HCT116 (cell line): ENCODE results near the gene CYP3A7. TPM values are rescaled to one million over a fixed set of nuclear protein-coding genes. Genes with fewer than 3 reads are reported as not detected.

ENCODE experiments used
- ATAC-seq: fragments of 200-7000 bp; cut with Tn5 transposase; 2 replicates; pipeline ENCODE4 v1.9.1; 2020; ENCODE audit warnings: mild to moderate bottlenecking, moderate library complexity
- BruUV-seq: library from RNA; stranded (reverse); fragments of 400-500 nt; replicated peaks from 2 replicates; lab custom pipeline; 2021; lab: Mats Ljungman, UMichigan
- CTCF ChIA-PET: fragments of 300-600 bp; sonication (Branson Sonifier 250); formaldehyde crosslinking; loops from one replicate; lab custom pipeline; 2021; ENCODE audit warnings: antibody characterized with exemption; lab: Charles Lee
- POLR2A ChIA-PET: fragments of 300-600, 350-600 bp; sonication (Branson Sonifier 250); formaldehyde crosslinking; loops from one replicate; lab custom pipeline; 2021; ENCODE audit warnings: antibody characterized with exemption; lab: Charles Lee
- RAD21 ChIA-PET, 2 experiments: fragments of 300-600 bp; sonication (Branson Sonifier 250); formaldehyde crosslinking; loops; one replicate each; lab custom pipeline; 2023; ENCODE audit warnings: low total read pairs in 2 of 2; ENCODE audit not compliant: uncharacterized antibody in 2 of 2, unreplicated experiment in 2 of 2, low non-redundant PET in 1 of 2; lab: Charles Lee
- DNase-seq: peaks from one replicate; pipeline ENCODE4 v3.0.0-alpha.2; 2010; ENCODE audit warnings: low read depth, low spot score
- H2AFZ ChIP-seq: fragments of 200-600 bp; shearing (Covaris generic), sonication (generic); 2 replicates; pipeline ENCODE4 v1.6.1; 2017; ENCODE audit warnings: low read depth, mixed run types, mixed read lengths, antibody characterized with exemption, low read length; ENCODE audit not compliant: poor library complexity, severe bottlenecking
- H3K27ac ChIP-seq: 2 replicates; pipeline ENCODE4 v1.5.1; 2012; ENCODE audit warnings: low read depth, low read length
- H3K27me3 ChIP-seq: fragments of 200-600 bp; sonication (generic); 2 replicates; pipeline ENCODE4 v1.6.1; 2016; ENCODE audit warnings: mixed run types, low read length, mixed read lengths; ENCODE audit not compliant: insufficient read depth
- H3K36me3 ChIP-seq, 2 experiments: fragments of 200-500 bp in 1 of 2; fragments of 200-600 bp in 1 of 2; sonication (Bioruptor generic) in 1 of 2; sonication (generic) in 1 of 2; 2 replicates each; pipeline versions ENCODE4 v1.5.1 to v1.6.1; 2014 to 2016; ENCODE audit warnings: low read length in 2 of 2, inconsistent platforms in 1 of 2, mixed read lengths in 1 of 2, mixed run types in 1 of 2; ENCODE audit not compliant: insufficient read depth in 2 of 2, control insufficient read depth in 1 of 2
- H3K4me1 ChIP-seq, 2 experiments: fragments of 200-600 bp in 1 of 2; sonication (generic) in 1 of 2; 2 replicates each; pipeline versions ENCODE4 v1.5.1 to v1.6.1; 2012 to 2017; ENCODE audit warnings: low read length in 2 of 2, inconsistent platforms in 1 of 2, mild to moderate bottlenecking in 1 of 2, mixed read lengths in 1 of 2, mixed run types in 1 of 2, moderate library complexity in 1 of 2; ENCODE audit not compliant: insufficient read depth in 2 of 2, control insufficient read depth in 1 of 2
- H3K4me2 ChIP-seq: fragments of 200-600 bp; sonication (generic); 2 replicates; pipeline ENCODE4 v1.6.1; 2017; ENCODE audit warnings: mixed run types, low read length, mixed read lengths
- H3K4me3 ChIP-seq, 2 experiments: fragments of 200-600 bp in 1 of 2; sonication (generic) in 1 of 2; replicated peaks in 1 of 2; 2 replicates each; pipeline ENCODE4 v1.5.1; 2011 to 2016; ENCODE audit warnings: low read length in 2 of 2, control low read depth in 1 of 2, low read depth in 1 of 2, mild to moderate bottlenecking in 1 of 2, mixed read lengths in 1 of 2, mixed run types in 1 of 2
- H3K79me2 ChIP-seq: fragments of 200-600 bp; sonication (generic); 2 replicates; pipeline ENCODE4 v1.6.1; 2017; ENCODE audit warnings: mild to moderate bottlenecking, mixed run types, low read length, moderate library complexity, mixed read lengths; ENCODE audit not compliant: insufficient read depth
- H3K9ac ChIP-seq: fragments of 200-600 bp; sonication (generic); 2 replicates; pipeline ENCODE4 v1.6.1; 2016; ENCODE audit warnings: low read length, mixed read lengths
- H3K9me2 ChIP-seq: fragments of 200-600 bp; sonication (generic), shearing (Covaris generic); 2 replicates; pipeline ENCODE4 v1.6.1; 2017; ENCODE audit warnings: mixed run types, mild to moderate bottlenecking, moderate library complexity; ENCODE audit not compliant: insufficient read depth
- H3K9me3 ChIP-seq, 2 experiments: fragments of 200-500 bp in 1 of 2; fragments of 200-600 bp in 1 of 2; sonication (Bioruptor generic) in 1 of 2; sonication (generic) in 1 of 2; 2 replicates each; pipeline ENCODE4 v1.6.1; 2014 to 2017; ENCODE audit warnings: low read length in 2 of 2, mixed read lengths in 2 of 2, inconsistent platforms in 1 of 2, low read depth in 1 of 2, mild to moderate bottlenecking in 1 of 2, mixed run types in 1 of 2, moderate library complexity in 1 of 2; ENCODE audit not compliant: control insufficient read depth in 1 of 2, insufficient read depth in 1 of 2
- H4K20me1 ChIP-seq: fragments of 200-600 bp; sonication (generic), shearing (Covaris generic); 2 replicates; pipeline ENCODE4 v1.6.1; 2017; ENCODE audit warnings: mixed run types, mild to moderate bottlenecking, moderate library complexity; ENCODE audit not compliant: insufficient read depth
- CBX3 ChIP-seq: IDR thresholded peaks from 2 replicates; pipeline ENCODE4 v1.6.1; 2012; ENCODE audit warnings: low read depth
- CEBPB ChIP-seq: IDR thresholded peaks from 2 replicates; pipeline ENCODE4 v1.6.1; 2012; ENCODE audit warnings: low read depth
- ELF1 ChIP-seq: IDR thresholded peaks from 2 replicates; pipeline ENCODE4 v1.6.1; 2012; ENCODE audit warnings: low read depth, borderline replicate concordance
- EZH2phosphoT487 ChIP-seq: fragments of 200-600 bp; IDR thresholded peaks from 2 replicates; pipeline ENCODE4 v1.6.1; 2018; ENCODE audit warnings: antibody characterized with exemption, borderline replicate concordance
- FOSL1 ChIP-seq: IDR thresholded peaks from 2 replicates; pipeline ENCODE4 v1.6.1; 2012; ENCODE audit warnings: low read depth
- JUND ChIP-seq: IDR thresholded peaks from 2 replicates; pipeline ENCODE4 v1.6.1; 2012
- POLR2A ChIP-seq: IDR thresholded peaks from 2 replicates; pipeline ENCODE4 v1.7.0; 2011; ENCODE audit warnings: borderline replicate concordance; ENCODE audit not compliant: insufficient read depth, insufficient read length; ENCODE audit errors: extremely low read depth
- POLR2AphosphoS5 ChIP-seq: IDR thresholded peaks from 2 replicates; pipeline ENCODE4 v1.6.1; 2011; ENCODE audit warnings: mild to moderate bottlenecking, low read depth, low read length, moderate library complexity
- RAD21 ChIP-seq: IDR thresholded peaks from 2 replicates; pipeline ENCODE4 v1.6.1; 2012; ENCODE audit warnings: low read depth, mild to moderate bottlenecking
- SIN3A ChIP-seq: IDR thresholded peaks from 2 replicates; pipeline ENCODE4 v1.6.1; 2012; ENCODE audit warnings: low read depth
- SRF ChIP-seq: IDR thresholded peaks from 2 replicates; pipeline ENCODE4 v1.6.1; 2012; ENCODE audit warnings: low read depth
- TCF7L2 ChIP-seq: IDR thresholded peaks from 2 replicates; pipeline ENCODE4 v1.7.0; 2011; ENCODE audit warnings: borderline replicate concordance, inconsistent platforms; ENCODE audit not compliant: insufficient read depth, insufficient read length; ENCODE audit errors: extremely low read depth
- ZBTB33 ChIP-seq: IDR thresholded peaks from 2 replicates; pipeline ENCODE4 v1.6.1; 2011; ENCODE audit warnings: mild to moderate bottlenecking, low read length, moderate library complexity; ENCODE audit not compliant: insufficient replicate concordance; ENCODE audit errors: extremely low read depth
- ZFX ChIP-seq: fragments of 450-650 bp; IDR thresholded peaks from 2 replicates; pipeline ENCODE4 v1.6.1; 2017
- ZNF274 ChIP-seq: fragments of 200-500 bp; sonication (Bioruptor generic); IDR thresholded peaks from 2 replicates; pipeline ENCODE4 v1.6.1; 2014; ENCODE audit warnings: mild to moderate bottlenecking, low read depth, low read length, inconsistent platforms
- intact Hi-C: fragments of 100-400 bp; cut with micrococcal nuclease; formaldehyde crosslinking; loops from 2 replicates; pipeline ENCODE4 v1.10.0; 2022
- total RNA-seq: library from RNA; stranded (reverse); gene quantifications from one replicate; pipeline ENCODE4 v1.2.1, GENCODE V29; 2021; ENCODE audit not compliant: unreplicated experiment
- TF ChIP-seq, protein P1 (sequence below), 3 experiments: fragments of 200-600 bp in 1 of 3; sonication (generic) in 1 of 3; IDR thresholded peaks in 2 of 3; conservative IDR thresholded peaks in 1 of 3; 2 replicates each; pipeline ENCODE4 v1.5.1; 2012 to 2017; ENCODE audit warnings: low read depth in 2 of 3, low read length in 2 of 3, antibody characterized with exemption in 1 of 3, borderline replicate concordance in 1 of 3, control low read depth in 1 of 3, mild to moderate bottlenecking in 1 of 3, mixed read lengths in 1 of 3, mixed run types in 1 of 3, moderate library complexity in 1 of 3; ENCODE audit not compliant: insufficient read depth in 1 of 3
- TF ChIP-seq, protein P2 (sequence below): IDR thresholded peaks from 2 replicates; pipeline ENCODE4 v1.6.1; 2012
- TF ChIP-seq, protein P3 (sequence below): IDR thresholded peaks from 2 replicates; pipeline ENCODE4 v1.6.1; 2012

The CYP3A7 gene
- total RNA-seq, 1 experiment from 2014 or later = not detected

GRCh38 chr7:99674995-99675742, 59.8 kb downstream of the CYP3A7 start:
- ChIA-PET RAD21 (interaction anchor here in 1 of 2 experiments (0.6 kb wide), 1 partner anchor 23 kb away, joined by 5 read pairs; no protein-coding TSS in a partner anchor), CTCF (no interaction called here)
- no peaks in the 10 kb centered on the region for H3K79me2 ChIP-seq

More at GRCh38 chr7:99674995-99675742, 59.8 kb downstream of the CYP3A7 start:
- H3K4me3 ChIP-seq = no peak overlapping the region
- no peak overlapping the region for H2AFZ ChIP-seq
- DNase-seq (no peak), ATAC-seq (no peak)
- no peaks in the 10 kb centered on the region for H3K36me3 ChIP-seq
- H3K9me2 ChIP-seq = no peaks in the 10 kb centered on the region
- intact Hi-C loops = no loop called here
- H3K27me3 ChIP-seq = no peaks in the 10 kb centered on the region
- BruUV-seq = no TSS peak
- no peak overlapping the region for H3K4me2 ChIP-seq
- TF ChIP-seq RAD21 (no peak), ELF1 (no peak), ZFX (no peak), JUND (no peak), SIN3A (no peak), SRF (no peak), ZNF274 (no peak), CBX3 (no peak), TCF7L2 (no peak), POLR2A (no peak), EZH2phosphoT487 (no peak), ZBTB33 (no peak), POLR2AphosphoS5 (no peak), FOSL1 (no peak), CEBPB (no peak)
- TF ChIP-seq, protein P1, sequence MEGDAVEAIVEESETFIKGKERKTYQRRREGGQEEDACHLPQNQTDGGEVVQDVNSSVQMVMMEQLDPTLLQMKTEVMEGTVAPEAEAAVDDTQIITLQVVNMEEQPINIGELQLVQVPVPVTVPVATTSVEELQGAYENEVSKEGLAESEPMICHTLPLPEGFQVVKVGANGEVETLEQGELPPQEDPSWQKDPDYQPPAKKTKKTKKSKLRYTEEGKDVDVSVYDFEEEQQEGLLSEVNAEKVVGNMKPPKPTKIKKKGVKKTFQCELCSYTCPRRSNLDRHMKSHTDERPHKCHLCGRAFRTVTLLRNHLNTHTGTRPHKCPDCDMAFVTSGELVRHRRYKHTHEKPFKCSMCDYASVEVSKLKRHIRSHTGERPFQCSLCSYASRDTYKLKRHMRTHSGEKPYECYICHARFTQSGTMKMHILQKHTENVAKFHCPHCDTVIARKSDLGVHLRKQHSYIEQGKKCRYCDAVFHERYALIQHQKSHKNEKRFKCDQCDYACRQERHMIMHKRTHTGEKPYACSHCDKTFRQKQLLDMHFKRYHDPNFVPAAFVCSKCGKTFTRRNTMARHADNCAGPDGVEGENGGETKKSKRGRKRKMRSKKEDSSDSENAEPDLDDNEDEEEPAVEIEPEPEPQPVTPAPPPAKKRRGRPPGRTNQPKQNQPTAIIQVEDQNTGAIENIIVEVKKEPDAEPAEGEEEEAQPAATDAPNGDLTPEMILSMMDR (IDR thresholded peaks at IDR 0.05 in 2 of 3, conservative IDR thresholded peaks at IDR 0.05 in 1 of 3; ENCODE audit: borderline replicate concordance in 1 of 3, insufficient read depth in 1 of 3, low read depth in 2 of 3, low read length in 2 of 3) = no peak
- TF ChIP-seq, protein P2, sequence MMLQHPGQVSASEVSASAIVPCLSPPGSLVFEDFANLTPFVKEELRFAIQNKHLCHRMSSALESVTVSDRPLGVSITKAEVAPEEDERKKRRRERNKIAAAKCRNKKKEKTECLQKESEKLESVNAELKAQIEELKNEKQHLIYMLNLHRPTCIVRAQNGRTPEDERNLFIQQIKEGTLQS = no peak
- TF ChIP-seq, protein P3, sequence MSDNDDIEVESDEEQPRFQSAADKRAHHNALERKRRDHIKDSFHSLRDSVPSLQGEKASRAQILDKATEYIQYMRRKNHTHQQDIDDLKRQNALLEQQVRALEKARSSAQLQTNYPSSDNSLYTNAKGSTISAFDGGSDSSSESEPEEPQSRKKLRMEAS = no peak
- peaks cover 7 to 20% of the 10 kb centered on the region in 2 experiments; a peak in 3 of 4 replicates for H3K4me1 ChIP-seq
- no peak overlapping the region for H3K27ac ChIP-seq
- H4K20me1 ChIP-seq = no peaks in the 10 kb centered on the region
- no peaks in the 10 kb centered on the region for H3K9me3 ChIP-seq
- no peak overlapping the region for H3K9ac ChIP-seq
- POLR2A ChIA-PET = no interaction called here
